Immature natural killer cell (primary cell): ENCODE measurements around the gene CACNB2. TPM values are rescaled to one million over a fixed set of nuclear protein-coding genes. Genes with fewer than 3 reads are reported as not detected.

Experiments used
- DNase-seq, 3 donors: peaks; one replicate each; pipeline ENCODE4 v3.0.0; 2022; ENCODE audit warnings: mixed read lengths in 1 of 3
- H3K27ac Mint-ChIP-seq, 6 donors: one replicate each; pipeline ENCODE4 v1.8.0; 2020; ENCODE audit warnings: mixed read lengths in 6 of 6, mild to moderate bottlenecking in 5 of 6, inconsistent platforms in 4 of 6, moderate library complexity in 3 of 6
- H3K27me3 Mint-ChIP-seq, 3 donors: one replicate each; pipeline ENCODE4 v1.8.0; 2020 to 2021; ENCODE audit warnings: low read depth in 3 of 3, mild to moderate bottlenecking in 3 of 3, mixed read lengths in 3 of 3, moderate library complexity in 3 of 3, inconsistent platforms in 1 of 3
- H3K36me3 Mint-ChIP-seq, 3 donors: one replicate each; pipeline ENCODE4 v1.8.0; 2020; ENCODE audit warnings: mixed read lengths in 3 of 3, inconsistent platforms in 2 of 3, mild to moderate bottlenecking in 2 of 3
- H3K4me1 Mint-ChIP-seq, 2 donors: one replicate each; pipeline ENCODE4 v1.8.0; 2020; ENCODE audit warnings: inconsistent platforms in 2 of 2, mild to moderate bottlenecking in 2 of 2, mixed read lengths in 2 of 2, moderate library complexity in 1 of 2
- H3K4me3 Mint-ChIP-seq, 5 donors: one replicate each; pipeline ENCODE4 v1.8.0; 2020; ENCODE audit warnings: mild to moderate bottlenecking in 5 of 5, mixed read lengths in 5 of 5, inconsistent platforms in 3 of 5, moderate library complexity in 3 of 5
- H3K9me3 Mint-ChIP-seq, 6 donors: one replicate each; pipeline ENCODE4 v1.8.0; 2020; ENCODE audit warnings: mild to moderate bottlenecking in 6 of 6, mixed read lengths in 6 of 6, inconsistent platforms in 4 of 6, moderate library complexity in 3 of 6
- polyA plus RNA-seq, 3 donors: library from polyadenylated mRNA; unstranded; fragments of 300-500 nt; fragmentation: Illumina TruSeq; gene quantifications; one replicate each; pipeline ENCODE4 v1.2.3, GENCODE V29; 2021

The CACNB2 gene
- polyA plus RNA-seq, 3 donors from 2014 or later: 0.21 TPM; not detected in 2

GRCh38 chr10:18273039-18273438 is 132.8 kb downstream of the CACNB2 start:
- H3K4me3 Mint-ChIP-seq: no peak overlapping the region
- no peaks in the 10 kb centered on the region for H3K36me3 Mint-ChIP-seq
- H3K4me1 Mint-ChIP-seq: no peaks in the 10 kb centered on the region
- H3K9me3 Mint-ChIP-seq: no peaks in the 10 kb centered on the region
- no peak for DNase-seq
- H3K27me3 Mint-ChIP-seq: peaks cover 0 to 2% (median 2%) of the 10 kb centered on the region in 3 donors
- H3K27ac Mint-ChIP-seq: no peak overlapping the region

DNA sequence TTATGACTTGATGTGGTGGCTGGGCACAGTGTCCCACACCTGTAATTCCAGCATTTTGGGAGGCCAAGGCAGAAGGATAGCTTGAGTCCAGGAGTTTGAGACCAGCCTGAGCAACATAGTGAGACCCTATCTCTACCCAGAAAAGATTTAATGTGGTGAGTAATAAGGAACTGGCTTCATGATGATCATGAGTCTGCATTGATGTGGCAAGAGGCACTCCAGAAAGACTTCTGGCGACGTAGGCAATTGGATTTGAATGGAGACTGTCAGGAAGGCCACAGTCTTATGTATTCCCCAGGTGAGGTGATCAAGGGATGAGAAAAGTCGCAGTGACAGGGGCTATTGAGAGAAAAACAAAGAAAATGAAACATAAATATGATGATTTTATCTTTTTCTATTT is 138.0 kb downstream of the CACNB2 start:
- no peak for DNase-seq
- peaks cover 0 to 2% (median 2%) of the 10 kb centered on the region in 3 donors for H3K27me3 Mint-ChIP-seq
- H3K9me3 Mint-ChIP-seq: no peaks in the 10 kb centered on the region
- H3K4me1 Mint-ChIP-seq: no peaks in the 10 kb centered on the region
- H3K36me3 Mint-ChIP-seq: no peaks in the 10 kb centered on the region
- H3K27ac Mint-ChIP-seq: no peak overlapping the region
- no peak overlapping the region for H3K4me3 Mint-ChIP-seq

- Mint-ChIP-seq H3K4me3 (no peak overlapping the region), H3K27ac (no peak overlapping the region), H3K4me1 (no peaks in the 10 kb centered on the region), H3K36me3 (no peaks in the 10 kb centered on the region), H3K27me3 (peaks cover 0 to 2% (median 0%) of the 10 kb centered on the region in 3 donors), H3K9me3 (no peaks in the 10 kb centered on the region)
- no peak for DNase-seq
These were observed 138.9 kb downstream of the CACNB2 start for GRCh38 chr10:18279173-18279572.

DNA sequence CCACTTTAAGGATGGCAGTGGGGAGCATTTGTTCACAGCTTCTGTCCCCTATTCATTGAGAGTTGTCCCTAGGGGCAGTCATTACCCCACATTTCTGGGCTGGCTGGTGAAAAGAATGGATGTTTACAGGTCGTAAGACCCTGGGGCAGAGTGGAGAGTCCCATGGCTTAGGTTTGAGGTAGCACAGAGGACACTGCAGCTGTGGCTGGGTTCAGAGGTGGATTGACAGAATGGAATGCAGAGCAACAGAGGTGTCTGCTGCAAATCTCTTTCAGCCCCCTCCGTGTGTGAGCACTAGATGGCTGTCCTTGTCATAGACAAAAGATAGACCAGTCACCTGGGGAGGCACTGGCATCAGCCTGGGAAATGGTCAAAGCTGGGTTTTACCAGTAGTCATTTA is 141.9 kb downstream of the CACNB2 start:
- H3K36me3 Mint-ChIP-seq: no peaks in the 10 kb centered on the region
- no peak overlapping the region for H3K4me3 Mint-ChIP-seq
- H3K9me3 Mint-ChIP-seq: no peaks in the 10 kb centered on the region
- no peak overlapping the region for H3K27ac Mint-ChIP-seq
- peaks cover 1 to 4% (median 3%) of the 10 kb centered on the region in 3 donors for H3K27me3 Mint-ChIP-seq
- H3K4me1 Mint-ChIP-seq: no peaks in the 10 kb centered on the region
- DNase-seq: no peak

DNA sequence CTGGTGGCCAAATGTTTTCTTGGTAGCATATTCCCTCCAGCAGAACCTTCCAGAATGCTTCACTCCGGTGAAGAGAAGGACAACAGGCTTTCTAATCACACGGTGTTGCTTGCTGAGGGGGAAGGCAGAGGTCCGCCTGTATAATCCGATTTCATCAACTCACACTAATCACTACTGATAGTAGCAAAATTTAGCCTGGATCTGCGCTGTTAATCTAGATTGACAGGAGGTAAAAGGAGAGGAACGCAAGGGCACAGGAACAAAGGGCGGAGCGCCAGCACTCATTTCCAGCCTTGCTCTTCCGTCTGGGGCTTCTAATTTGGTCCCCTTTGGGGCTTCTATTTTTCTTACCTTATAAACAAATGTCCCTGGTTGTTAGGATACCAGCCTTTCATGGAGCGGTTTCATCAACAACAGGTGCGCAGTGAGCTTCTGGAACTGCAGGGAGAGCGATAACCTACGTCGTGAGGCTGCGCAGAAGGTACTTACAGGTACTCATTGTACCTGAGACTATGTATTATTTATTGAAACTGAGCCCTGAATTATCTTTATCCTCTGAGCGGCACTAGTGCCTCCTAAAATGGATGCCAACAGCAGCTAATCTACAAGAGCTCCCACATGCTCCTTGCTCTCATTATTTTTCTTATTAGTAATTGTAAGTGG is 150.6 kb downstream of the CACNB2 start:
- no peaks in the 10 kb centered on the region for H3K4me1 Mint-ChIP-seq
- no peak overlapping the region for H3K27ac Mint-ChIP-seq
- peaks cover 0 to 4% (median 1%) of the 10 kb centered on the region in 3 donors for H3K27me3 Mint-ChIP-seq
- H3K36me3 Mint-ChIP-seq: no peaks in the 10 kb centered on the region
- no peak overlapping the region for H3K4me3 Mint-ChIP-seq
- DNase-seq: no peak
- H3K9me3 Mint-ChIP-seq: no peaks in the 10 kb centered on the region

- Mint-ChIP-seq H3K27me3 (peaks cover 0 to 3% (median 0%) of the 10 kb centered on the region in 3 donors), H3K27ac (no peak overlapping the region), H3K9me3 (no peaks in the 10 kb centered on the region), H3K4me3 (no peak overlapping the region), H3K4me1 (no peaks in the 10 kb centered on the region), H3K36me3 (no peaks in the 10 kb centered on the region)
- DNase-seq: no peak
These were observed 153.6 kb downstream of the CACNB2 start for GRCh38 chr10:18293536-18294510.

GRCh38 chr10:18294633-18295032 is 154.4 kb downstream of the CACNB2 start:
- DNase-seq: no peak
- no peaks in the 10 kb centered on the region for H3K4me1 Mint-ChIP-seq
- no peak overlapping the region for H3K4me3 Mint-ChIP-seq
- no peaks in the 10 kb centered on the region for H3K9me3 Mint-ChIP-seq
- peaks cover 0 to 3% (median 0%) of the 10 kb centered on the region in 3 donors for H3K27me3 Mint-ChIP-seq
- no peaks in the 10 kb centered on the region for H3K36me3 Mint-ChIP-seq
- no peak overlapping the region for H3K27ac Mint-ChIP-seq

GRCh38 chr10:18297659-18298058 is 157.4 kb downstream of the CACNB2 start:
- no peaks in the 10 kb centered on the region for H3K9me3 Mint-ChIP-seq
- DNase-seq: no peak
- no peak overlapping the region for H3K27ac Mint-ChIP-seq
- H3K4me3 Mint-ChIP-seq: no peak overlapping the region
- no peaks in the 10 kb centered on the region for H3K36me3 Mint-ChIP-seq
- H3K27me3 Mint-ChIP-seq: peaks cover 0 to 1% (median 0%) of the 10 kb centered on the region in 3 donors
- H3K4me1 Mint-ChIP-seq: no peaks in the 10 kb centered on the region

DNA sequence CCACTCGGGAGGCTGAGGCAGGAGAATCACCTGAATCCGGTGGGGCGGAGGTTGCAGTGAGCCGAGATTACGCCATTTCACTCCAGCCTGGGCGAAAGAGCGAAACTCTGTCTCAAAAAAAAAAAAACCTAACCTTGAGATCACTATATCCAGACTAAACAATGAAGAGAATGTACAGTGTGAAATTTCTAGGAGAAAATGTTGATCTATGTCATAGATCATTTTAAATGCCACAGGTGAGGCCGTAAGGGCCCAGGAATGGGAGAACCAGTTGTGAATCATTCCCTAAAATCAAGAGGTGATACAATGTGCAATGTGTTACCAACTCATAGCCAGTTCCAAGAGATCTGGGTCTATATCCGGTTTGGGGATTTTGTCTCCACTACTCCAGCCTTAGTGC is 158.0 kb downstream of the CACNB2 start:
- H3K27ac Mint-ChIP-seq: no peak overlapping the region
- no peak for DNase-seq
- no peaks in the 10 kb centered on the region for H3K36me3 Mint-ChIP-seq
- no peaks in the 10 kb centered on the region for H3K4me1 Mint-ChIP-seq
- H3K27me3 Mint-ChIP-seq: peaks cover 0 to 1% (median 0%) of the 10 kb centered on the region in 3 donors
- no peak overlapping the region for H3K4me3 Mint-ChIP-seq
- H3K9me3 Mint-ChIP-seq: peaks cover 0 to 1% (median 0%) of the 10 kb centered on the region in 6 donors

GRCh38 chr10:18303851-18304801 is 163.9 kb downstream of the CACNB2 start:
- no peak overlapping the region for H3K27ac Mint-ChIP-seq
- H3K4me1 Mint-ChIP-seq: no peaks in the 10 kb centered on the region
- no peak for DNase-seq

GRCh38 chr10:18306031-18306430 is 165.8 kb downstream of the CACNB2 start:
- no peak overlapping the region for H3K27ac Mint-ChIP-seq
- H3K4me3 Mint-ChIP-seq: no peak overlapping the region
- no peaks in the 10 kb centered on the region for H3K36me3 Mint-ChIP-seq
- peaks cover 0 to 3% (median 0%) of the 10 kb centered on the region in 6 donors for H3K9me3 Mint-ChIP-seq
- H3K4me1 Mint-ChIP-seq: no peaks in the 10 kb centered on the region
- no peak for DNase-seq
- peaks cover 0 to 1% (median 0%) of the 10 kb centered on the region in 3 donors for H3K27me3 Mint-ChIP-seq

More at GRCh38 chr10:18303851-18304801, 163.9 kb downstream of the CACNB2 start:
- Mint-ChIP-seq H3K4me3 (no peak overlapping the region), H3K36me3 (no peaks in the 10 kb centered on the region), H3K9me3 (peaks cover 0 to 3% (median 0%) of the 10 kb centered on the region in 6 donors), H3K27me3 (peaks cover 0 to 1% (median 0%) of the 10 kb centered on the region in 3 donors)

GRCh38 chr10:18308600-18308999 is 168.4 kb downstream of the CACNB2 start:
- H3K4me3 Mint-ChIP-seq: no peak overlapping the region
- no peaks in the 10 kb centered on the region for H3K36me3 Mint-ChIP-seq
- H3K27ac Mint-ChIP-seq: no peak overlapping the region
- DNase-seq: no peak
- peaks cover 0 to 2% (median 0%) of the 10 kb centered on the region in 6 donors for H3K9me3 Mint-ChIP-seq
- peaks cover 0 to 3% (median 0%) of the 10 kb centered on the region in 3 donors for H3K27me3 Mint-ChIP-seq
- H3K4me1 Mint-ChIP-seq: no peaks in the 10 kb centered on the region

- peaks cover 0 to 3% (median 0%) of the 10 kb centered on the region in 3 donors for H3K27me3 Mint-ChIP-seq
- no peak overlapping the region for H3K4me3 Mint-ChIP-seq
- DNase-seq: no peak
These were observed 170.5 kb downstream of the CACNB2 start for GRCh38 chr10:18310761-18311160.

More at GRCh38 chr10:18310761-18311160, 170.5 kb downstream of the CACNB2 start:
- Mint-ChIP-seq H3K9me3 (peaks cover 0 to 2% (median 0%) of the 10 kb centered on the region in 6 donors), H3K4me1 (no peaks in the 10 kb centered on the region), H3K36me3 (no peaks in the 10 kb centered on the region), H3K27ac (no peak overlapping the region)
